HTR-8/SVneo (cell line): Measurements from ENCODE around the gene VCX.
A peak's percentile ranks its signal among the peaks of the same experiment; 100 is the strongest.
"Not testable (repeated sequence)": the region's sequence is repeated elsewhere in the genome, so short reads cannot be mapped to it uniquely, and the experiment has no call there.

ENCODE experiments used
- DNase-seq: peaks from one replicate; pipeline ENCODE4 v3.0.0; 2011; ENCODE audit warnings: low spot score, mixed read lengths; ENCODE audit not compliant: insufficient read length
- FAIRE-seq: peaks from 2 replicates; lab custom pipeline; 2011; peaks lifted over from hg19 to GRCh38; lab: Jason Lieb, UNC

The VCX gene

DNA sequence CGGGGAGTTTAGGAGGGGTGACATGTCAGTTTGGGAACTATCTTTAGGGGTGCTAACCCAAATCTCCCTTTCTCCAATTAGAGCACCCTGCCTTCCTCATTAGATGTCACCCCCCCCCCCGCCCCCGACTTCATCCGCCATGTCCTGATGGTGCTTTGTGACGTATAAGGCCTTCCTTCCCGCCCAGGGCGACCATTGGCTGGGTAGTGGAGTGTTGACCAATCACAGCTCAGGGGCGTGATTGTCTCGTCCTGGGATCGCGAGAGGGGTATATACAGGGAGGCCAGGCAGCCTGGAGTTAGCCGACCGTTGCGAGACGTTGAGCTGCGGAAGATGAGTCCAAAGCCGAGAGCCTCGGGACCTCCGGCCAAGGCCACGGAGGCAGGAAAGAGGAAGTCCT, at the start of gene VCX:
VCX (plus strand) TSS at position 301 of the 400 bp plus-strand sequence; CDS start at position 334, 33 bp downstream.
- not testable (repeated sequence) for DNase-seq, FAIRE-seq

DNA sequence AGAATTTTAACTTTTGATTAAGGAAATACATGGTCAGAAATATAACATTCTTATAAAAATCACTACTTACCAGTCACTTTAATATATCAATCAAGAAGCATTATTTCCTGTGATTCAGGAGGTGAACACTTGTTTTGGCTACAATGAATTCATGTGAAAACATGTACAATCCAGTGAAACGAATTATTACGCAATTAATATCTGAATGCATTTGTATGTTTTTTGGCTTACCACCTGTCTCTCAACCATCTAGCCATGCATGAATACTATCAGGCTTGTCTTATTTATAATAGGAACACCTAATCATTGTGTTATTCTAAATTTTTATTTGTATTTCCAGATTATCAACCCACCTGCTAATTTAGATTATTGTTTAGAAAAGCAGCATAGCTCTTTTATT, 44.6 kb upstream of the VCX start:
- DNase-seq, result no peak
- no peak for FAIRE-seq

DNA sequence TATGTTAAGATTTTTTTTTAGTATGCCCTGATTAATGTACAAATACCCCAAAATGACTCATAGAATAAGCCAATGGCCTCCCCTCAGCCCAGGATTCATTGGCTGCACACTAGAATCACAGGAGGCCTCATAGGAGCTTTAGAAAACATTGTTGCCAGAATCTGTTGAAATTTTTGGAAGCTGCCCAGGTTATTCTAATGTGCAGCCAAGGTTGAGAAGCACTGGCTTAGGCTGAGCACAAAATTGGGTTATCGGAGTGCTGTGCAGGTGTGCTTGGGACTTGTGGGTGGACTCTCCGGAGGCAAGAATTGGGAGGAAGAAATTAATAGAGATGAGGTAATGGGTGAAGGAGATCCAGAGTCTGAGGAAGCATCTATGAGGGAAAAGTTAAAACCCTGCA, 41.3 kb upstream of the VCX start:
- DNase-seq, result no peak
- no peak for FAIRE-seq

DNA sequence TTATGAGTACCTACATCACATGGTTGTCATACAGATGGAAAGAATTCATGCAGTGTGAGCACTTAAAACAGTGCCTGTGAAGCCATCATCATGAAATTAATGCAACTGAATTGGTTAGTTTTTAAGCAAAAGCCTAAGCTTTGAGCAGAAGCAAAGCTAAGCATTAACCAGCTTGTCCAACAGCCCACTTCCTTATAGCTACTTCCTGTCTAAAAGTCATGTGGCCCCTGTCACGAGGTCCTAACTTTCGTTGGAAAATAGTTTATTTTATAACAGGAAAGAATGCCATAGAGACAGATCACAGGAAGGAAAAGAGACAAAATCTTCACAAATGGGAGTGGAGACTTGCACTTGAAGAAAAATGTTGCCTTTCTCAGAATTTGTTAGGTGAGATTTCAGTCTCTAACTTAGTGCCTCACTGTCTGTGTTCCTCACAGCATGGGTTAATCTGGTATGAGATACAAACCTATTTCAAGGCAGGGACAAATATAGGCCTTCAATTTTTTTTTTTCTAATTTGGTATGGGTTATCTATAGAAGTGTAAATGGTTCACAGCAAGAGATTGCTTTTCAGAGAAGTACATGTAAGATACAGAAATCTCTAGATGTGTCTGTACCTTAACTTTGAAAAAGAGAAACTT, 27.7 kb upstream of the VCX start:
- FAIRE-seq, result no peak
- no peak for DNase-seq

DNA sequence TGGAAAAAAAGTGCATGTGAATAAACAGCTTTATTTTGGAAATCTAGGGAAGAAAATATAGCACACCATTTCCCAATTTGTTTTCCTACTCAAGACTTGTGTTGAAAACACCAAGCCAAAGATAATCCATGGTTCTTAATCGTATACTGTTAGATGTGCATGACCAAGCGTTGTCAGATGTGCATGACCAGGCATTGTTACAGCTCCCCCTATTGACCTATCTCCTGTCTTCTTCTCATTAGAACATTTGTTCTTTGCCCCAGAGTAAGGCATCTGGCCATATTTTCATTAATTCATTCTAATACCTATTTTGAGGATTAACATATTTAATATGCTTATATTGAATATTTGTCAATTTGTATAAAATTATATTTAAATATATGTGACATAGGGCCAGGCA, 14.4 kb upstream of the VCX start:
- no peak for DNase-seq
- no peak for FAIRE-seq

DNA sequence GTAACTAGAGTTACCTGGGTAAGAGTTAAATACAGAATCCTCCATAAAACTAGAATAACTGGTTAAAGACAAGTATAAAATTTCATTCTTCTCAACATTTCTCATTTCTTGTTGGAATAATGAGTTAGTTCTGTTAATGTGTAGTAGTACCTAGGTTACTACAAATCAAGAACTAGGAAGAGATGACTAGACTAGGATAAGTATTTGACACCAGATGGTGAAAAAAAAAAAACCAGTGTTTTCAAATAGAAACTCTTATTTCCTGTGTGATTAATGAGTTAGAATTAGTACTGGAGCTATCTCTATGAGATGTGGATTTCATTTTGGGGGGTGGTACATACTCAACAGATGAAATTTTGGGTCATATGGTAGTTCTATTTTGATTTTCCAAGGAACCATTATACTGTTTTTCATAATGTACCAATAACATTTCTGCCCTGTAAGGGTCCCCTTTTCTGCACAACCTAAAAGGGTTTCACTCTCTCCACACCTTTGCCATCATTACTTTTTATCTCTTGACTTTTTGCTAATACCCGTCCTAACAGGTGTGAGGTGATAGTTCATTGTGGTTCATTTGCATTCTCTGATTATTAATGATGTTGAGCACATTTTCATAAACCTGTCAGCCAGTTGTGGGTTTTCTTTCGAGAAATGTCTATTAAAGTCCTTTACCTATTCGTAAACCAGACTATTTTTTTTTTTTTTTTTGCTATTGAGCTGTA, 1.7 kb upstream of the VCX start:
- DNase-seq (no peak), FAIRE-seq (no peak)

DNA sequence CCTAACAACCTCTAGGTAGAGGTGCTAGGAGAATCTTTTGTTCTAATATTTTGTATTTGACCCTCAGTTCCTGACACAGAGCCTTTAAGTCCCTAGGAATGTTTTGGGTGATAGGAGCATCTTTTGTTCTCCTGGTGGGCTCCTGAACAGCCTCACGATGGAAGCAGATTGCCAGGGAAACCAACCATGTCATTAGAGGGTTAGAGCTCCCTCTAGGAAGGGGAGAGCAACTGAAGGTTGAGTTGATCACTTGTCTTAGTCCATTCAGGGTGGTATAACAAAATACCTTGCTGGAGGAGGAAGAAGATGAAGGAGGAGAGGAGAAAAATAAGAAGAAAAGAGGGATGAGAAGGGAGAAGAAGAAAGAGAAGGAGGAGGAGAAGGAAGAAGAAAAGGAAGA, 9.2 kb downstream of the VCX start:
- FAIRE-seq (no peak), DNase-seq (no peak)

DNA sequence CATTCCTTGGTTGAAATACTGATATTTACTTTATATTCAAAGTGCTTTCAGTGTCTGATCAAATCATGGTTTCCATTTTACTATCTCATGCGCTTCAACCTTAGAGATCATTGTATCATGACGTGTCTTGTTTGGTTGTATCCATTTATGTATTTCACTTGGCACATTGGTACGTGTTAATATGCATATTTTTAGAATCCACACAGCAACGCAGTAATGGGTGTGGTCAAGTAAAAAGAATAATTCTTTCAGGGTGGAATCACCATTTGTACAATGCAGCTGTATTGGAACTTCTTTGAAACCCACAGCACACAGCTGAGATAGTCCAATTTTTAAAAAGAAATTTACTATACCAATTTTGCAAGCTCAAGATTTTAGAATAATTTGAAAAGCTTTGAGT, 29.1 kb downstream of the VCX start:
- FAIRE-seq (no peak), DNase-seq (no peak)

DNA sequence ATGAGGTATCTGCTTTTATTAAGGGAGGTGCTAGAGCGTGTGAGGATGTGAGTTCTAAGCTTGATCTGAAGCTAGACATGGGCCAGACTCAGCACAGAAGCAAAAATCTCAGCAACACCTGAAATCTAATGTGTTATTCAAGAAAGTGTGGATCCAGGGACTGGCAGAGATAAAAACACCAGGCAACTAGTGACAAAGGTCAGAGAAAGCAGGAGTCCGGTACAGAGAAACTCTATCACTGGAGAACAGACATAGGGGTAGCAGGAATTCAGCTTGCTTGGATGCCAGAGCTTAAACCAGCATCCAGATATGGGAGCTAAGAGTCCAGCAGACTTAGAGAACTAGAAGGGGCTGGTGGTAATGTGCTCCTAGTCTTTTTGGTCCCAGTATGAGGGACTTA, 34.0 kb downstream of the VCX start:
- no peak for FAIRE-seq
- no peak for DNase-seq

DNA sequence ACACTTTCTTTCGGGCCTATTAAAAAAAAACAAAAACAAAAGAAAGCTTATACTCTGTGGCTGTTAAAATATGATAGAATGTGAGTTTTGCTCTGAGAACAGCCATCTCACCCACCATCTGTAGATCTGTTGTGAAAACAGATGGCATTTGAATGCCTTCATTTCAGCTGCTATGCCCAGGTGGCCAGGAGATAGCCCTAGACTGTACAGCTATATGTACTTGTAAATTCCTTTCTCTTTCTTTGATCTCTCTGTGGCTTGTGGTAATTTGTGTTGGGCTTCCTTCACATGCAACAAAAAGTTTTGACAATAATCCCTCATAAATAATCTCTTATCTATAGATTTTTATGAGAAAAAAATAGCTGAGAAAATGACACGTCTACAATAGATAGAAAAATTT, 46.2 kb downstream of the VCX start:
- DNase-seq, result peak; percentile 1
- FAIRE-seq, result no peak

DNA sequence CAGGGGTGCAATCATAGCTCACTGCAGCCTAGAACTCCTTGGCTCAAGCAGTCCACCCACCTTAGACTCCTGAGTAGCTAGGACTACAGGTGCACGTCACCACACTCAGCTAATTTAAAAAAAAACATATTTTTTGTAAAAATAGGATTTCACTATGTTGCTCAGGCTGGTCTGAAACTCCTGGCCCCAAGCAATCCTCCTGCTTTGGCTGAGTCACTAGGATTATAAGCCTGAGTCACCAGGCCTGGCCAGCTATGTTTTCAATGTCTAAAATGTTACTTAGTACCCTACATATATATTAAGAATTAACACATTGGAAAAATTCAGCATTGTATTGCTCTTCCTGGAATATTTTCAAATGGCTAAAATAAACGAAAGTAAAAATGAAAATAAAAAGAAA, 46.7 kb downstream of the VCX start:
- FAIRE-seq (no peak), DNase-seq (no peak)

DNA sequence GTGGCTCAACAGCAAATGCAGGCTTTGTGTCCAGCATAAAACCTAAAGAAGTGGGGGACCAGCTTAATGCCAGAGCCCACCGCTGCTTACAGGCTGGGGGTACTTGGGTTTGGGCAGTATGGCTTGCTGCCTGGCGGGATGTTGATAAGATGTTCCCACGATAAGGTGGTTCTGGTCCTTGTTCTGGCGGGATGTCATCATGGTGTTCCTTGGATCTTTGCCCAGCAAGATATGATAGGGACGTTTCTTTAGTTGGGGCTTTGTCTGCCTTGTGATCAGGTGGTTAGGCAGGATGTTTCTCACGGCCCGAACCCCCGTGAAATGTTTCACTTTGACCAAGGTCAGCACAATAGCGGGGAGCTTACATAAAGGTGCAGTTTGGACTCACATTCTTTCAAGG, 49.0 kb downstream of the VCX start:
- DNase-seq (no peak), FAIRE-seq (no peak)
